Measurements from ENCODE around the gene ZDHHC5. TPM values are rescaled to one million over a fixed set of nuclear protein-coding genes. Genes with fewer than 3 reads are reported as not detected.
A peak's percentile ranks its signal among the peaks of the same experiment; 100 is the strongest.

The ZDHHC5 gene, protein sequence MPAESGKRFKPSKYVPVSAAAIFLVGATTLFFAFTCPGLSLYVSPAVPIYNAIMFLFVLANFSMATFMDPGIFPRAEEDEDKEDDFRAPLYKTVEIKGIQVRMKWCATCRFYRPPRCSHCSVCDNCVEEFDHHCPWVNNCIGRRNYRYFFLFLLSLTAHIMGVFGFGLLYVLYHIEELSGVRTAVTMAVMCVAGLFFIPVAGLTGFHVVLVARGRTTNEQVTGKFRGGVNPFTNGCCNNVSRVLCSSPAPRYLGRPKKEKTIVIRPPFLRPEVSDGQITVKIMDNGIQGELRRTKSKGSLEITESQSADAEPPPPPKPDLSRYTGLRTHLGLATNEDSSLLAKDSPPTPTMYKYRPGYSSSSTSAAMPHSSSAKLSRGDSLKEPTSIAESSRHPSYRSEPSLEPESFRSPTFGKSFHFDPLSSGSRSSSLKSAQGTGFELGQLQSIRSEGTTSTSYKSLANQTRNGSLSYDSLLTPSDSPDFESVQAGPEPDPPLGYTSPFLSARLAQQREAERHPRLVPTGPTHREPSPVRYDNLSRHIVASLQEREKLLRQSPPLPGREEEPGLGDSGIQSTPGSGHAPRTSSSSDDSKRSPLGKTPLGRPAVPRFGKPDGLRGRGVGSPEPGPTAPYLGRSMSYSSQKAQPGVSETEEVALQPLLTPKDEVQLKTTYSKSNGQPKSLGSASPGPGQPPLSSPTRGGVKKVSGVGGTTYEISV
- total RNA-seq (2014; rRNA removed; shearing (Covaris generic)), result 37.4 and 50.8 TPM in 2 replicates

DNA sequence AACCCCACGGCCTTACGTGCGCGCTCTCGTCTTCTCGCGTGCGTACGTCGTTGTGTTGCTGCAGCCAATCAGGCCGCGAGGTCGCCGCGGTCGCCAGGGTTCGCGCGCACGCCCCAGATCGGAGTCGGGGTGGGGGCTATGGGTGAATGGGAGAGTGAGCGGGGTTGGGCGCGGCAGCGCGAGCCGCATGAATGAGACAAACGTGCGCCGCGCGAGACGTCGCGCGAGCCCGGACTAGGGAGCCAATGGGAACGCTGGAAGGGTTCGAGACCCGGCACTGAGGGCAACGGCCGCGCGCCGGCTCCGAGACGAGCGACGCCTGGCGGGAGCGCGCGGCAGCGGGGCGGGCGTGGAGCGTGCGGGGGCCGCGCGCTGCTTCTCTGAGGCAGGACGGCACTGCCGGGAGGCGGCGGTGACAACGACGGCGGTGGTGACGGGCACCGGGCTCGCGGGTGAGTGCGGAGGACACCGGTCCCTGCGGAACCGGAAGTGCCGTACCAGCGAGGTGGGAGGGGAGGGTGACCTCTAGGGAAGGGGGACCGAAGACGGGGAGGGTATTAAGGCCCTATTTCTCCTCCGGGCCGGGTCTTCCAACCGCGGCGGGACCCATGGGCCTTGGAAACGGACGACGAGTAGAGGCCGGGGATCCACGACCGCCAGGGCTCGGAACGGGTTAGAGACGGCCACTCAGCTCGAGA lies at the start of gene ZDHHC5:
Gene ZDHHC5 (plus strand): TSS at position 379 of the 698 bp plus-strand sequence. CDS start 4,977 bp downstream, outside the sequence.
- DNase-seq (ENCODE audit: low read depth), result peak; percentile 98

GRCh38 chr11:57618438-57618837 lies 49.5 kb upstream of the ZDHHC5 start:
- DNase-seq (ENCODE audit: low read depth), result peak; percentile 21

DNA sequence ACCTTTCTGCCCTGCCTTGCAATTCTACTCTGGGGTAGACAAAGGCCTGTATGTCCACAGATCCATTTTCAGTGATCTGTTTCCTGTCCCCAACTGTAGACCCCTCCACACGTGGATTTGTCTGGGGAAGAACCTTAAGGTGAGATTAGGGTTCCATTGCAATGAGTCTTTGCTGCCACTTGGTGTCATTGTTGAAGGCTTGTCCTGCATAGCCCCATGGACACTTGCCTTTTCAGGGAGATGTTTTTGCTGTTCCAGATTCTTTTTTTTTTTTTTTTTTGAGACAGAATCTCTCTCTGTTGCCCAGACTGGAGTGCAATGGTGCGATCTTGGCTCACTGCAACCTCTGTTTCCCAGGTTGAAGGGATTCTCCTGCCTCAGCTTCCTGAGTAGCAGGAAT lies 48.6 kb upstream of the ZDHHC5 start:
- DNase-seq (ENCODE audit: low read depth), result no peak

- DNase-seq (ENCODE audit: low read depth), result no peak
These were observed 47.4 kb upstream of the ZDHHC5 start for GRCh38 chr11:57620467-57620866.

GRCh38 chr11:57622263-57622662 lies 45.7 kb upstream of the ZDHHC5 start:
- peak; percentile 26 for DNase-seq (ENCODE audit: low read depth)

- DNase-seq (ENCODE audit: low read depth), result no peak
These were observed 43.0 kb upstream of the ZDHHC5 start for GRCh38 chr11:57624864-57625263.

- DNase-seq (ENCODE audit: low read depth), result no peak
These were observed 41.0 kb upstream of the ZDHHC5 start for GRCh38 chr11:57626895-57627294.

- no peak for DNase-seq (ENCODE audit: low read depth)
These were observed 37.7 kb upstream of the ZDHHC5 start for GRCh38 chr11:57630171-57630570.

DNA sequence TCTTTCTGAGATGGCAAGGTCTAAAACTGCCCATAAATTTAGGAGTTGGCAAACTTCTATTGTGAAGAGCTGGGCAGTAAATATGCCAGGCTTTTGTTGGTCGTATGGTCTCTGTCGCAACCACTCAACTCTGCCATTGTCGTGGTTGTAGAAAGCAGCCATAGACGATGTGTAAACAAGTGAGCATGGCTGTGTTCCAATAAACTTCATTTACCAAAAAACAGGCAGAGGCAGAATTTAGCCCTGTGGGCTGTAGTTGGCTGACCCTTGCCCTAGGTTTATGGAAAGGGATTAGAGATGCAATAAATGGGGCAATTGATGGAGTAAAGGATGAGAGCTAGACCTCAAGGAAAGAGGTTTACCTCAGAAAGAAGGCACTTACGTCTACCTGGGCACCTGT lies 35.8 kb upstream of the ZDHHC5 start:
- DNase-seq (ENCODE audit: low read depth), result no peak

- no peak for DNase-seq (ENCODE audit: low read depth)
These were observed 34.4 kb upstream of the ZDHHC5 start for GRCh38 chr11:57633394-57634070.

GRCh38 chr11:57634311-57634710 lies 33.6 kb upstream of the ZDHHC5 start:
- DNase-seq (ENCODE audit: low read depth), result no peak

GRCh38 chr11:57635246-57635645 lies 32.7 kb upstream of the ZDHHC5 start:
- peak; percentile 40 for DNase-seq (ENCODE audit: low read depth)

- no peak for DNase-seq (ENCODE audit: low read depth)
These were observed 30.3 kb upstream of the ZDHHC5 start for GRCh38 chr11:57637626-57638004.

DNA sequence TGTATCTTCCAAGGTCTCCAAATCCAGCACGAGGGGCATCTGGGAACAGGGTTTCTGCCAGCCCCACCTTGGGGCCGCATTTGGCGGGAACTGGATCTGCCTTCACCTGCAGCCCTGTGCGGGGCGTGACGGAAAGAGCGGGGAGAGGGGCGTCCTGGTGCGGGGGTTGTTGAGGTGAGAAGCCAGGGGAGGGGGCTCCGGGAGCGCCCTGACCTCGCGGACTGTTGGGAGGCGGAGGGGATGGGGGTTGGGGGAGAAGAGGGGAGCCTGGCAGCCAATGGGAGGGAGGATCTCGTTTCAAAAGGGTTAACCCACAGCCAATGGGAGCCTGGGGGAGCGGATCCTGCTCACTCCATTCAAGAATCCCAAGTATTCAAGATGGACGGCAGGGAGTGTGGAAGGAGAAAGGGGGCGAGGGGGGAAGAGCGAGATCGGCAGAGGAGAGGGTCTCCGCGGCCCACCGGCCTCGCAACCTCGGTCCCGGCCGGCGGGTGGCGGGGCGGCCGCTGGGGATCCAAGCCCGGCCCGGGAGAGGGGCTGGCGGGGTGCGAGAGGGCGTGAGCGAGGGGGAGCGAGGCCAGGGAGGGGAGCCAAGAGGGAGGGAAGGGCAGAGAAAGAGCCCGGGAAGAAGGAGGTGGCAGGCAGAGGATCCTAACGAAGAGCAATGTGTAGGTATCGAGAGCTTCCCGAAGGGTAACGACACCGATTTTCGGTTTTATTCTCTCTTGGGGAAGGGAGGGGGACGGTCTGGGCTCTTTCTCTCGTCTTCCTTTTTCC lies 29.7 kb upstream of the ZDHHC5 start:
- DNase-seq (ENCODE audit: low read depth), result peak; percentile 89

GRCh38 chr11:57638811-57639320 lies 29.0 kb upstream of the ZDHHC5 start:
- DNase-seq (ENCODE audit: low read depth), result no peak

DNA sequence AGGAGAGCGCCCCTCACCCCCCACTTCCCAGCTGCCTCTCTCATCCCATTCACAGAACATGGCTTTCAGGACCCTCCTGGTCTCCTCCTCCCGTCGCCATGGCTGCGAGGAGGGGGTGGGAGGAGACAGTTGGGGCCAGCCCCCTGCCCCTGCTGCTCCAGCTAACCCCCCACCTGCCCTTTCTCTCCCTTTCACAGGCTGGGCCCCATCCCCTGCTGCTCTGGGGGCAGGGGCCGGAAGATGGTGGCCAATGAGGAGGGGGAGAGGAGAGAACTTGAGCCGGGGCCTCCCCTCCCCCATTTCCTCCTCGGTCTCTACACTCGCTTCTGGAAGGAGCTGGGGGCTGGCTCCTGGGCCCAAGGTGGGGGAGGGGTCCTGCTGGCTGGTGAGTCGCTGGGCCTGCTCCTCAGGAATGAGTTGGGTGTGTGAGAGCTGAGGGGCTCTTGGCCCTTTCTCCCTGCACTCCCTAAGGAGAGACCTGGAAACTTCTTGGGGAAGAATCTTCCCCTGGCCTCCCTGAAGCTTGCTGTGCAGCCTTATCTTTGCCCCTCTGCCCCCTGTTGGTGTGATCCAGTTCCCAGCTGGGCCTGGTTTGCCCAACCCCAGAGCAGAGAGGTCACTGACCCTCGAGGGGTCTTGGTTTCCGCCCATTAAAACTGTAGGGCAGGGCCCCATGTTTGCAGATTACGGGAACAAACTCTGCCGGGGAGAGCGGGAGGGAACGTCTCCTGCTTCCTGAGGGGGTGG lies 28.4 kb upstream of the ZDHHC5 start:
- DNase-seq (ENCODE audit: low read depth), result peak; percentile 45

GRCh38 chr11:57640068-57640800 lies 27.7 kb upstream of the ZDHHC5 start:
- no peak for DNase-seq (ENCODE audit: low read depth)

- peak; percentile 63 for DNase-seq (ENCODE audit: low read depth)
These were observed 26.7 kb upstream of the ZDHHC5 start for GRCh38 chr11:57641011-57641807.

DNA sequence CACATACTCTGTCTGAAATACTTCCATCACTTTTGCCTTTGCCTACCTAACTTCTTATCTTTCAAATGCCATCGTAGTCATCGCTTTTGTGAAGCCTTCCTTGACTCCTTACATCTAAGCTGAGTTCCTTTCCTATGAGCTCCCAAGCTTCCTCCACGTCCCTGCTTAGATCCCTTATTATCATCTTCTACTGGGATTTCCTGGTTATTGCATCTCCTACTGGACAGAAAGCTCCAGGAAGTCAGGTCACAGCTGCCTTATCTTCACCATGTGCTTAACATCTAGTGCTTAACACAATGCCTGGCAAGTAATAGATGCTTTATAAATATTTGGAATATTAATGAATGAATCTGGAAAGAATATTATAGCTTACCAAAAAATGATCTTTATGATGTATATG lies 24.1 kb upstream of the ZDHHC5 start:
- DNase-seq (ENCODE audit: low read depth), result peak; percentile 20
